ENCODE results near the gene CRLF1. TPM values are rescaled to one million over a fixed set of nuclear protein-coding genes. Genes with fewer than 3 reads are reported as not detected.

The CRLF1 gene
- total RNA-seq, 1 donor from 2014 or later, result 10.1 TPM

DNA sequence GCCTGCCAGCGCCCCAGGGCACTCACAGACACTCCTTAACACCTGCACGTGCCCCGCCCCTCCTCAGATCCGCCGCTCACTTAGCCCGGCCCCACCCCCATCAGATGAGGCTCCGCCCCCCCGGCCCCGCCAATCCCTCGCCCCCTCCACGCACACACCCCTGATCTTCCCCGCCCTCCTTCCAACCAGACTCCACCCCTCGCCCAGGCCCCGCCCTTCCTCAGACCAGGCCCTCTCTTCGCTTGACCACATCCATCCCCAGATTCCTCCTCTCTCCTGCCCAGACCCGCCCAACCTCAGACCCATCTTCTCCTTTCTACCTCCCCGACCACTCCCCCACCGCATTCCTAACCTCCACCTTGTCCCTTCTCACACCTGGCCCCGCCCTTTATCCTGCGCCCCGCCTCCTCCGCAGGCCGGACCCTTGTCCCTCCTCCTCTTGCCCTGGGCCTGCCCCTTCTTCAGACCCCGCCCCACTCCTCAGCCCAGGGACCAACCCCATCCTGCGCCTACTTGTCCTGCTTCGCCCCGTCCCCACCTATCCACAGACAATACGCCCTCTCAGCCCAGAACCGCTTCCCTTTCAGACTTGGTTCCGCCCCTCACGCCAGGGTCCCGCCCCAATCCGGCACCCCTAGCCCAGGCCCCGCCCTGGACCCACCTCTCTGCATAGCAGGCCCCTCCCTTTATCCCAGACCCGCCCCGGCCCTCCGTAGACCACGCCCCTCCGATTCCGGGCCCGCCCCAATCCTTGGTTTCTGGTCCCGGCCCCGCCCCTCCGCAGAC lies 29.8 kb upstream of the CRLF1 start:
- peak; percentile 93 for DNase-seq (ENCODE audit: low spot score)

DNA sequence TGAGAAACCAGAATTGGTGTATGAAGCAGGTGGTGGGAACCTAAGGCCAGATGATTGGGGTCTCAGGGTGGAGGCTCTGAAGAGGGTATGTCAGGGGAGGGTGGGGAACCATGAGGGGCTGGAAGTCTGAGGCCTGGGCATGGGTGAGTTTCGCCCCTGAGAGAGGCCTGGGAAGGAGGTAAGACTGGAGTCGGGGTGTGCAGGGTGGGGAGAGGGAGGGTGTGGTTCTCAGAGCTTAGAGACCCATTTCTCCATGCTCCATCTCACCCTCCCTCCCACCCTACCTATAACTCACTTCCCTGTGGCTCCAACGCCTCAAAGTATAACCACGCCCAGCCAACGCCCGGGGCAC lies 29.2 kb upstream of the CRLF1 start:
- DNase-seq (ENCODE audit: low spot score), result no peak

- peak; percentile 50 for DNase-seq (ENCODE audit: low spot score)
Observed at GRCh38 chr19:18634612-18635297, 28.2 kb upstream of the CRLF1 start.

- no peak for DNase-seq (ENCODE audit: low spot score)
Observed at GRCh38 chr19:18633321-18633720, 26.7 kb upstream of the CRLF1 start.

DNA sequence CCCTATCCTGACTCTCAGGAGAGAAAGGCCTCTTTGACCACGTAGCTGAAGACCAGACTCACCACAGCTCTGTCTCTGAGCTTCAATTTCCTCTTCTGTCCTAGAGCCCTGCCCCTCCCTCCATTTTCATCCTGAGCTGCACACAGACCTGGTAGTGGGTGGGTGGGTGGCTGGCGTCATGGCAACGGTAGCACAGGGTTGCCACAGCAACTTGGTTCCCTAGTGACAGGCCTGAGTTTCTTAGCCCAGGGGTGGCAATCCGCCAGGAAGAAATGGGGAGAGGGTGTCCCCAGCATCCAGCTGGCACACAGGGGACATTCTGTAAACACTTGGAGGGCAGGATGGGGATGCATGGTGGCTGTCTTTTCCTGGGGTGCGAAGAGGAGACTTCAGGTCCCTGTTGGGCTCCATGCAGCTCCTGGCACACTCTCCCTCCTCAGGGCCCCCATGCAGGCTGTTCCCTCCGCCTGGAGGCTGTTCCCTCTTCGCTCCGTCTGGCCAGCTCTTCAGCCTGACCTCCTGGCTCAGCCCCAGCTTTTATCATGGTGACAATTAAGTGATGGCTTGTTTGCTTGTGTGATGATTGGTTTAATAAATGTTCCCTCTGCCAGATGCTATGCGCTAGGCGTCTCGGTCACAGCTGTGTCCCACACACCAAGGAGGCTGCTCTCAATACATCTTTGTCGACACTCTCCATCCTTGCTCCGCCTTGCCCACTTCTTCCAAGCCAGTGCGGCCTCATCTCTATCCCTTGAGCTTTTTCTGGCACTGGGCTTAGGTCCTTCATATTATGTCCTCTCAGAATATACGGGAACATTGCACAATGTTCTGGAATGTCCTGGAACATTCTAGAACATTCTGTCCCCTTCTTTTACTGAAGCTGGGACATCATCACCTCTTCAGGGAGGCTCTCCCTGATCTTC lies 22.8 kb upstream of the CRLF1 start:
- DNase-seq (ENCODE audit: low spot score), result no peak

DNA sequence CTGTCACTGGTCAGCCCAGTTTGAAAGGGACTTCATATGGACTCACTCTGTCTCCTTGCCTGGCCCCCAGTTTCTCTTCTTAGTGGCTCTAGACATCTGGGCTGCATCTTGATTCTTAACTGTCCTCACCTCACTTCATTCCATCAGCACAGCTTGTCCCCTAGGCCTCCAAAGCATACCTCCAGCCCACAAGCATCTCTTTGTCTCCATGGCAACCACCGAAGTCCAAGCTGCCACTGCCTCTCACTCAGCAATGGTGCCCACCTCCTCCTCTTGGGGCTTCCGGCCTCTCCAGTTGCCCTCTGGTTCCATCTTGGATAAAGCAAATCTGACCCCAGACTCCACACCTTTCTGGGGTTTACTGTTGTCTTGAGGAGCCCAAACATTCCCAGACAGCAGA lies 20.3 kb upstream of the CRLF1 start:
- no peak for DNase-seq (ENCODE audit: low spot score)

DNA sequence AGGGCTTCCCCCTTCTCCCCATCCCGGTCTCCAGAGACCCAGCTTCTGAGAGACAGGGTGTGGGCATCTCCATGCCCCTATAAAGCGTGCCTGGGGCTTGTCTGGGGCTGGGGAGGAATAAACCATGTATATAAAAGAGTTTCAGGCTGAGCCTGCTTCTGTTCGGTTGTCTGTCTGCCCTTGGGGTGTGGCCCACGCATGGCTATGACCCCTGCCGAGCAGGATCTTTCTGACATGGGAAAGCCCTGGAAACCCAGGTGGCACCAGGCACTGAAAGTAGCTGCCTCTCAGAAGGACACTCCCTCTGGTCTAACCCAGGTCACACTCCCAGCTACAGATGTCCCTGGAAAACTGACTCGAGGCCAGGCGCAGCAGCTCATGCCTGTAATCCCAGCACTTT lies 14.3 kb upstream of the CRLF1 start:
- DNase-seq (ENCODE audit: low spot score), result no peak

GRCh38 chr19:18620311-18620710 lies 13.7 kb upstream of the CRLF1 start:
- DNase-seq (ENCODE audit: low spot score), result no peak

- no peak for DNase-seq (ENCODE audit: low spot score)
Observed at GRCh38 chr19:18618236-18618635, 11.6 kb upstream of the CRLF1 start.

- no peak for DNase-seq (ENCODE audit: low spot score)
Observed at GRCh38 chr19:18617562-18617961, 11.0 kb upstream of the CRLF1 start.

- DNase-seq (ENCODE audit: low spot score), result no peak
Observed at GRCh38 chr19:18616023-18616422, 9.4 kb upstream of the CRLF1 start.

- DNase-seq (ENCODE audit: low spot score), result no peak
Observed at GRCh38 chr19:18613589-18614234, 7.1 kb upstream of the CRLF1 start.

GRCh38 chr19:18612772-18613588 lies 6.4 kb upstream of the CRLF1 start, which contains the start of gene TMEM59L:
Gene TMEM59L, plus strand, starts transcription at chr19:18612870. Its CDS starts 89 bp downstream, at chr19:18612959.
- no peak for DNase-seq (ENCODE audit: low spot score)

GRCh38 chr19:18612051-18612771 lies 5.6 kb upstream of the CRLF1 start:
- no peak for DNase-seq (ENCODE audit: low spot score)

DNA sequence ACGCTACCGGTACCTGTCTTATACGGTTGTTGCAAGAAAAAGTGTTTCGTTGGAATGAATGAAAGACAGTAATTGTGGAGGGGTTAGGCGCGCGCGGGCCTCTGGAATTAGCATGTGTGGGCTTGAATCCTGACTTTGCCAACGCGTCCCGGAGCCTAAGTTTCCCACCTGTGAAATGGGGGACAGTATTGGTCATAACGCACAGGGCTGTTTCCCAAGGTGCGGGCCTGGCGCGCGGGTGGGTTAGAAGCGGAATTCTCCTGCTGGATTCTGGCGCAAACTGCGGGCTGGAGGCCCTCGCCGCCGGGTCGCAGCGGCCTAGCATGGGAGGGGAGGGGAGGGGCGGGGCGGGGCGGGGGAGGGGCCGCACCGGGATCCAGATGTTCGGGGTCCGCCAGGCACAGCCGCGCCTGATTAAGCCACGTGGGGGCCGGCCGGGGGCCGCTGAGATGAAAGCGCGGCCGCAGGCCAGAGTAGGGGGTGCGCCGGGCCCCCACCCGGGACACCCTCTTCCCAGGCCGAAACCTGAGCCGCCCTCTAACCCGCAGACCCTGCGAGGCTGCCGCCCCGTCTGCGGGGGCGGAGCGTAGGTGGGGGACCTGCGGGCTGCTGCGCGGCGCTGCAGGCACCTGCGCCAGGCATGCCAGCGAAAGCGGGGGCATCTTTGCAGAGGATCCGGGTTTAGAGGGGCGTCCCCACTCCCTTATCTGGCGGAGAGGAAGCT lies 4.9 kb upstream of the CRLF1 start:
- no peak for DNase-seq (ENCODE audit: low spot score)

DNA sequence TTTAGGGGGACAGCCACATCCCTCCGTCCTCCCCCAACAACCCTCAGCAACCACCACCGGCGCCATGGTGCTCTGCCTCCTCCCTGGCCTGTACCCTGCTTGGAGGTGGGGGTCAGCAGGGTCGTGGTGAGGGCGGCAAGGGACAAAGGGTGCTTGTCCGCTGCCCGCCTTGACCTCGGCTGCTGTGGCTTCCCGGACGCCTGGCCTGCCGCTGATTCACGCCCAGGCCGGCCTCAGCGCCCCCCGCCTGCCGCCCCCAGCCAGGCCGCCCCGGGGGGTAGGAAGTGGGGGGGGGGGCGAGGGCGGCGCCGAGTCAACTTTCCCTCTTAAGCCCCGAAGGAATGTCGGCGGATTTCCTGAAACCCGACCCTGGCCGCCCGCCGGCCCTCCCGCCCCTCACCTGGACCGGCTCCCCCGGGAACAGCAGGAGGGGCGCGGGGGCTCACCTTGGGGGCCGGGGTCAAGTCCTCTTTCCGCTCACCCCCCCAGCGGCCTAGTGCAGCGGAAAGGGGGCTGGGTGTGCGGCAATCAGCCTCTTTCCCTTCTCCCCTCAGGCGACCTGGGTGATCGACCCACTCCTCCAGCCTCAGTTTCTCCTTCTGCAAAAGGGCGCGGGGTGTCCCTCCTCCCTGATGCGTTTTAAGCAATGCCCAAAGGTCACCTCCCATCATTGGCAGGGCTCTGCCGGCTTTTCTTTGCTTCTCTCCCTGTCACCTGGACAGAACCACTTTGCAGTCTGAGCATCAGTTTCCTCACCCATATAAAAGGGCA lies 4.1 kb upstream of the CRLF1 start:
- DNase-seq (ENCODE audit: low spot score), result no peak

DNA sequence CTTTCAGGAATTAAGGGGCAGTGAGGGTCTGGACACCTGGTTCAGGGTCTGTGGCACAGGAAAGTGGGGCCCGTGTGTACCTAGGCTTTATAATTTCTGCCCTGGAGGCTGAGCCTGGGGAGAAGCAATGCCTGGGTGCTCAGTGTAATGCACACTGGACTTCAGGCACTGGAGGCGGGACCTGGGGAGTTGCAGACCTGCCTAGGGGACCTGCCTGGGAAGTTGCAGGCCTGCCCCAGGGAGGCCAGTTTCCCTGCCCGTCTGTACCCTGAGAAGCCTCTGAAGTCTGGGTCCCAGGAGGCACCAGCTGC lies 3.6 kb upstream of the CRLF1 start:
- DNase-seq (ENCODE audit: low spot score), result no peak

GRCh38 chr19:18609717-18610051 lies 3.1 kb upstream of the CRLF1 start:
- no peak for DNase-seq (ENCODE audit: low spot score)

Data from umbilical cord (tissue), 2 donors.